HEK293 (cell line): ENCODE measurements around the gene SLC17A1.

Experiments used
- CTCF ChIA-PET: fragments of 350-600 bp; formaldehyde crosslinking; extraction: SDS; loops from one replicate; lab custom pipeline; 2021; ENCODE audit warnings: antibody characterized with exemption; lab: Yijun Ruan, JAX
- POLR2A ChIA-PET: fragments of 300-600 bp; formaldehyde crosslinking; extraction: SDS; loops from one replicate; lab custom pipeline; 2020; ENCODE audit warnings: antibody characterized with exemption, inconsistent platforms; lab: Yijun Ruan, JAX
- H3K27ac ChIP-seq: fragments of 200-500 bp; sonication (Bioruptor generic); 2 replicates; pipeline ENCODE4 v1.5.1; 2014; ENCODE audit warnings: low read depth, low read length, control low read depth, inconsistent platforms; ENCODE audit errors: extremely low read depth
- H3K36me3 ChIP-seq, 2 experiments: fragments of 200-500 bp in 1 of 2; sonication (Bioruptor generic) in 1 of 2; 1 replicate in 1 of 2; 2 replicates in 1 of 2; pipeline ENCODE4 v1.5.1; 2014 to 2017; ENCODE audit warnings: inconsistent platforms in 2 of 2, low read length in 2 of 2; ENCODE audit not compliant: control insufficient read depth in 2 of 2, insufficient read depth in 1 of 2
- H3K4me1 ChIP-seq: fragments of 200-500 bp; sonication (Bioruptor generic); 2 replicates; pipeline ENCODE4 v1.5.1; 2014; ENCODE audit warnings: mild to moderate bottlenecking, low read length, inconsistent platforms; ENCODE audit not compliant: control insufficient read depth, insufficient read depth
- H3K4me3 ChIP-seq: 2 replicates; pipeline ENCODE4 v1.5.1; 2011; ENCODE audit warnings: low read depth, mild to moderate bottlenecking, control low read depth, low read length, moderate library complexity
- H3K9me3 ChIP-seq: fragments of 200-500 bp; sonication (Bioruptor generic); 2 replicates; pipeline ENCODE4 v1.5.1; 2014; ENCODE audit warnings: low read depth, low read length, inconsistent platforms; ENCODE audit not compliant: control insufficient read depth, insufficient read depth
- HOXD13 ChIP-seq: sonication (generic); formaldehyde crosslinking; IDR thresholded peaks from 2 replicates; pipeline ENCODE4 v1.8.0; 2022; ENCODE audit warnings: missing genetic modification reagents, borderline replicate concordance
- KLF8 ChIP-seq: fragments of 450-650 bp; formaldehyde crosslinking; IDR thresholded peaks from 2 replicates; pipeline ENCODE4 v1.5.1; 2016; ENCODE audit warnings: missing biosample characterization, missing genetic modification characterization
- PRDM1 ChIP-seq: fragments of 450-650 bp; formaldehyde crosslinking; IDR thresholded peaks from 2 replicates; pipeline ENCODE4; 2016; ENCODE audit warnings: missing biosample characterization, missing genetic modification characterization
- SALL2 ChIP-seq: fragments of 450-650 bp; formaldehyde crosslinking; IDR thresholded peaks from 2 replicates; pipeline ENCODE4 v1.5.0; 2017; ENCODE audit warnings: missing biosample characterization, mild to moderate bottlenecking, missing genetic modification characterization, borderline replicate concordance
- YY1 ChIP-seq: fragments of 450-650 bp; formaldehyde crosslinking; IDR thresholded peaks from 2 replicates; pipeline ENCODE4 v1.5.1; 2018; ENCODE audit warnings: missing biosample characterization, missing genetic modification characterization
- ZNF10 ChIP-seq: fragments of 450-650 bp; formaldehyde crosslinking; IDR thresholded peaks from 2 replicates; pipeline ENCODE4 v1.5.1; 2017; ENCODE audit warnings: missing biosample characterization, missing genetic modification characterization
- ZNF140 ChIP-seq: fragments of 450-650 bp; formaldehyde crosslinking; IDR thresholded peaks from 2 replicates; pipeline ENCODE4 v1.5.1; 2016; ENCODE audit warnings: missing biosample characterization, missing genetic modification characterization
- ZNF223 ChIP-seq: fragments of 450-650 bp; formaldehyde crosslinking; IDR thresholded peaks from 2 replicates; pipeline ENCODE4 v1.5.1; 2016; ENCODE audit warnings: missing biosample characterization, missing genetic modification characterization
- ZNF311 ChIP-seq: fragments of 450-650 bp; formaldehyde crosslinking; IDR thresholded peaks from 2 replicates; pipeline ENCODE4 v1.5.1; 2017; ENCODE audit warnings: missing biosample characterization, missing genetic modification characterization, borderline replicate concordance
- ZNF426 ChIP-seq: fragments of 450-650 bp; formaldehyde crosslinking; IDR thresholded peaks from 2 replicates; pipeline ENCODE4 v1.5.1; 2017; ENCODE audit warnings: missing biosample characterization, missing genetic modification characterization, mild to moderate bottlenecking, inconsistent platforms, moderate library complexity
- ZNF558 ChIP-seq: fragments of 450-650 bp; formaldehyde crosslinking; IDR thresholded peaks from 2 replicates; pipeline ENCODE4 v1.5.1; 2016; ENCODE audit warnings: missing biosample characterization, missing genetic modification characterization
- ZNF571 ChIP-seq: fragments of 450-650 bp; formaldehyde crosslinking; IDR thresholded peaks from 2 replicates; pipeline ENCODE4 v1.5.0; 2017; ENCODE audit warnings: missing biosample characterization, missing genetic modification characterization
- ZNF600 ChIP-seq: fragments of 450-650 bp; formaldehyde crosslinking; IDR thresholded peaks from 2 replicates; pipeline ENCODE4 v1.5.1; 2016; ENCODE audit warnings: missing biosample characterization, missing genetic modification characterization
- ZNF660 ChIP-seq: fragments of 450-650 bp; IDR thresholded peaks from 2 replicates; pipeline ENCODE4 v1.5.1; 2018; ENCODE audit warnings: missing biosample characterization, mild to moderate bottlenecking, missing genetic modification characterization
- ZNF777 ChIP-seq: fragments of 450-650 bp; formaldehyde crosslinking; IDR thresholded peaks from 2 replicates; pipeline ENCODE4 v1.5.1; 2017; ENCODE audit warnings: missing biosample characterization, missing genetic modification characterization, borderline replicate concordance
- TF ChIP-seq, protein P1 (sequence below): fragments of 450-650 bp; formaldehyde crosslinking; IDR thresholded peaks from 2 replicates; pipeline ENCODE4 v1.5.1; 2016; ENCODE audit warnings: missing biosample characterization, missing genetic modification characterization
- TF ChIP-seq, protein P2 (sequence below): fragments of 450-650 bp; formaldehyde crosslinking; IDR thresholded peaks from 2 replicates; pipeline ENCODE4 v1.5.1; 2016; ENCODE audit warnings: missing biosample characterization, missing genetic modification characterization
- TF ChIP-seq, protein P3 (sequence below): fragments of 450-650 bp; formaldehyde crosslinking; IDR thresholded peaks from 2 replicates; pipeline ENCODE4 v1.5.1; 2016; ENCODE audit warnings: missing biosample characterization, missing genetic modification characterization

SLC17A1 gene

DNA sequence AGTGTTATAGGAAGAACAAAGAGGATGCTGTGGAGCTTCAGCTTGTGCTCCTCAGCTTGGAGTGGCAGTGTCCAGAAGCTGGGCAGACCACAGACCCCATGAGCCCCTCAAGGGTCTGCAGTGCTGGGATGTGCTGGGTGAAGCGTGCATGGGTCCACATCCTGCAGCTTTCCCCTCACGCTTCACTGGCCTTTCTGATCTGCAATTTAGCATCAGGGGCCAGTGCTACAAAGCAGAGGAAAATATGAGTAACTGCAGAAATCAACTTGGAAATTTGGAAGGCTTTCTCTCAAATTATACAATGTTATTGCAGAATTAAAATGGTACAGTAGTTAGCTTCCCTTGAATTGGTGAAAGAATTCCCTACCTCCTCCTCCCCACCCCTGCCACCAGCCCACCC is 67.2 kb downstream of the SLC17A1 start:
- CTCF ChIA-PET, result interaction anchor here (1.4 kb wide), 2 partner anchors 12 to 47 kb away, joined by 3 to 6 read pairs; no protein-coding TSS in a partner anchor
- H3K36me3 ChIP-seq, result no peaks in the 10 kb centered on the region
- POLR2A ChIA-PET, result no interaction called here

DNA sequence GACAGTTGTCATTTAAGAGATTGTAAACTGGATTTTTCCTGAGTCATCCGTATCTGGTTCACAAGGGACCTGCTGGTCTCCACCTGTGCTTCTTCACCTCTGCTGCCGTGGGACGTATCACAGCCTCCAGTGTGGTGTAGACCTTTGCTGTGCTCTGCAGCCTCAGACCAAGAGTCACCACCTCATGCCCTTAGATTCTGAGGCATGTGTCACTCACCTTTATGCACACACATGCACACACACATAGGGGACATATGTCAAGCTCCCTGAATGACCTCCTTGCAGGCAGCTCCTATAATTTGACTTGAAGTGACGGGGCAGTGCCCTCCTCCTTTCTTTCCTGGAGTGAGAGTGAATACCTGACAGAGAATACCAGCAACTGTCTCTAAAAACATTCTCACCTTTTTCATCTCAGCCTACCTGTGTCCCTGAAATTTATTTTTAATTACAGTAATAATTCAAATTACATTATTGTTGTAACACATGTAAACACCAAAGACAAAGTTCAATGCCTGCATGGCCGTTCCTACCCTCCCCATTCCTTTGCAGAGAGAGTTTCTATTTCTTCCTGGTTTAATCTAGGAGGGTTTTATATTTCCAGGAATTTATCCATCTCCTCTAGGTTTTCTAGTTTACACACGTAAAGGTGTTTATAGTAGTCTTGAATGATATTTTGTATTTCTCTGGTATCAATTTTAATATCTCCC is 73.8 kb downstream of the SLC17A1 start:
- Histone ChIP-seq H3K4me1 (no peaks in the 10 kb centered on the region), H3K9me3 (no peaks in the 10 kb centered on the region), H3K36me3 (no peaks in the 10 kb centered on the region), H3K27ac (no peak overlapping the region), H3K4me3 (no peak overlapping the region)
- CTCF ChIA-PET, result interaction anchor here (0.6 to 1.3 kb wide), 3 partner anchors 31 to 38 kb away, joined by 3 to 4 read pairs (median 3); no protein-coding TSS in a partner anchor
- POLR2A ChIA-PET, result no interaction called here
- TF ChIP-seq, protein P1, sequence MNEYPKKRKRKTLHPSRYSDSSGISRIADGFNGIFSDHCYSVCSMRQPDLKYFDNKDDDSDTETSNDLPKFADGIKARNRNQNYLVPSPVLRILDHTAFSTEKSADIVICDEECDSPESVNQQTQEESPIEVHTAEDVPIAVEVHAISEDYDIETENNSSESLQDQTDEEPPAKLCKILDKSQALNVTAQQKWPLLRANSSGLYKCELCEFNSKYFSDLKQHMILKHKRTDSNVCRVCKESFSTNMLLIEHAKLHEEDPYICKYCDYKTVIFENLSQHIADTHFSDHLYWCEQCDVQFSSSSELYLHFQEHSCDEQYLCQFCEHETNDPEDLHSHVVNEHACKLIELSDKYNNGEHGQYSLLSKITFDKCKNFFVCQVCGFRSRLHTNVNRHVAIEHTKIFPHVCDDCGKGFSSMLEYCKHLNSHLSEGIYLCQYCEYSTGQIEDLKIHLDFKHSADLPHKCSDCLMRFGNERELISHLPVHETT (tag by site-specific recombination), result no peak
- no peak for TF ChIP-seq SALL2 (tag by site-specific recombination)
- TF ChIP-seq HOXD13 (CRISPR knock-in tag), result no peak
- TF ChIP-seq, protein P2, sequence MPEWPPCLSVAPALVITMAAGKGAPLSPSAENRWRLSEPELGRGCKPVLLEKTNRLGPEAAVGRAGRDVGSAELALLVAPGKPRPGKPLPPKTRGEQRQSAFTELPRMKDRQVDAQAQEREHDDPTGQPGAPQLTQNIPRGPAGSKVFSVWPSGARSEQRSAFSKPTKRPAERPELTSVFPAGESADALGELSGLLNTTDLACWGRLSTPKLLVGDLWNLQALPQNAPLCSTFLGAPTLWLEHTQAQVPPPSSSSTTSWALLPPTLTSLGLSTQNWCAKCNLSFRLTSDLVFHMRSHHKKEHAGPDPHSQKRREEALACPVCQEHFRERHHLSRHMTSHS (tag by site-specific recombination), result no peak
- TF ChIP-seq ZNF10, result no peak
- TF ChIP-seq PRDM1 (tag by site-specific recombination), result no peak
- TF ChIP-seq ZNF140 (tag by site-specific recombination), result no peak
- TF ChIP-seq ZNF311 (tag by site-specific recombination), result no peak
- TF ChIP-seq ZNF571, result no peak

More for the DNA sequence above, 67.2 kb downstream of the SLC17A1 start:
- Histone ChIP-seq H3K27ac (no peak overlapping the region), H3K4me3 (no peak overlapping the region), H3K4me1 (no peaks in the 10 kb centered on the region), H3K9me3 (no peaks in the 10 kb centered on the region)
- TF ChIP-seq ZNF777 (no peak), ZNF660 (tag by site-specific recombination) (no peak), ZNF600 (tag by site-specific recombination) (no peak), HOXD13 (CRISPR knock-in tag) (no peak), SALL2 (tag by site-specific recombination) (no peak), ZNF223 (tag by site-specific recombination) (no peak), ZNF426 (no peak), ZNF558 (tag by site-specific recombination) (no peak), YY1 (tag by site-specific recombination) (no peak), KLF8 (tag by site-specific recombination) (no peak)
- TF ChIP-seq, protein P3, sequence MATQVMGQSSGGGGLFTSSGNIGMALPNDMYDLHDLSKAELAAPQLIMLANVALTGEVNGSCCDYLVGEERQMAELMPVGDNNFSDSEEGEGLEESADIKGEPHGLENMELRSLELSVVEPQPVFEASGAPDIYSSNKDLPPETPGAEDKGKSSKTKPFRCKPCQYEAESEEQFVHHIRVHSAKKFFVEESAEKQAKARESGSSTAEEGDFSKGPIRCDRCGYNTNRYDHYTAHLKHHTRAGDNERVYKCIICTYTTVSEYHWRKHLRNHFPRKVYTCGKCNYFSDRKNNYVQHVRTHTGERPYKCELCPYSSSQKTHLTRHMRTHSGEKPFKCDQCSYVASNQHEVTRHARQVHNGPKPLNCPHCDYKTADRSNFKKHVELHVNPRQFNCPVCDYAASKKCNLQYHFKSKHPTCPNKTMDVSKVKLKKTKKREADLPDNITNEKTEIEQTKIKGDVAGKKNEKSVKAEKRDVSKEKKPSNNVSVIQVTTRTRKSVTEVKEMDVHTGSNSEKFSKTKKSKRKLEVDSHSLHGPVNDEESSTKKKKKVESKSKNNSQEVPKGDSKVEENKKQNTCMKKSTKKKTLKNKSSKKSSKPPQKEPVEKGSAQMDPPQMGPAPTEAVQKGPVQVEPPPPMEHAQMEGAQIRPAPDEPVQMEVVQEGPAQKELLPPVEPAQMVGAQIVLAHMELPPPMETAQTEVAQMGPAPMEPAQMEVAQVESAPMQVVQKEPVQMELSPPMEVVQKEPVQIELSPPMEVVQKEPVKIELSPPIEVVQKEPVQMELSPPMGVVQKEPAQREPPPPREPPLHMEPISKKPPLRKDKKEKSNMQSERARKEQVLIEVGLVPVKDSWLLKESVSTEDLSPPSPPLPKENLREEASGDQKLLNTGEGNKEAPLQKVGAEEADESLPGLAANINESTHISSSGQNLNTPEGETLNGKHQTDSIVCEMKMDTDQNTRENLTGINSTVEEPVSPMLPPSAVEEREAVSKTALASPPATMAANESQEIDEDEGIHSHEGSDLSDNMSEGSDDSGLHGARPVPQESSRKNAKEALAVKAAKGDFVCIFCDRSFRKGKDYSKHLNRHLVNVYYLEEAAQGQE (tag by site-specific recombination), result no peak
